ENCODE measurements around the gene RAB44. TPM values are rescaled to one million over a fixed set of nuclear protein-coding genes. Genes with fewer than 3 reads are reported as not detected.

Gene RAB44
- total RNA-seq, 1 experiment from 2014 or later, result not detected

DNA sequence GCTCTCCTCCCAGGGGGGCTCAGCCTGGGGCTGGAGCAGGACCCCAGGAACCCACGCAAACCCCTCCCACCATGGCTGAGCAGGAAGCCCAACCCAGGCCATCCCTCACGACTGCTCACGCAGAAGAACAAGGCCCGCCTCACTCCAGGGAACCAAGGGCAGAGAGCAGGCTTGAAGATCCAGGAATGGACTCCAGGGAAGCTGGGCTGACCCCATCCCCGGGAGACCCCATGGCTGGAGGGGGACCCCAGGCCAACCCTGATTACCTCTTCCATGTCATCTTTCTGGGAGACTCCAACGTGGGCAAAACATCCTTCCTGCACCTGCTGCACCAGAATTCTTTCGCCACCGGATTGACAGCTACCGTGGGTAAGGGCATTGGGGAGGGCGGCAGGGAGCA, 24.7 kb downstream of the RAB44 start:
- H2AK5ac ChIP-seq (ENCODE audit: insufficient read length, low read length), result no peak overlapping the region
- Mint-ChIP-seq H3K36me3 (ENCODE audit: insufficient read depth in 1 of 3, low read depth in 3 of 3) (no peaks in the 10 kb centered on the region; a peak in 1 of 7 replicates), H3K4me3 (no peak overlapping the region), H3K4me1 (peaks cover 2% of the 10 kb centered on the region in 2 experiments; a peak in 1 of 4 replicates), H3K27ac (0 out of 7 replicates have a peak overlapping the region, but pooled peaks of 1 of the 3 experiments have one; percentile 40), H3K9me3 (no peaks in the 10 kb centered on the region), H3K27me3 (ENCODE audit: low read depth) (peaks cover under 1% of the 10 kb centered on the region)
- H2BK15ac ChIP-seq (ENCODE audit: low read depth, low read length), result no peak overlapping the region; the same call in 1 of the 2 replicates
- H4K5ac ChIP-seq (ENCODE audit: insufficient read length, low read depth, low read length), result no peak overlapping the region
- H2BK12ac ChIP-seq (ENCODE audit: insufficient read length, low read depth, low read length), result no peak overlapping the region
- no peaks in the 10 kb centered on the region for H3K27me3 ChIP-seq (ENCODE audit: insufficient read depth, low read length)
- no peak overlapping the region for H2BK5ac ChIP-seq (ENCODE audit: insufficient read length, low read length)
- TF ChIP-seq, protein P1, sequence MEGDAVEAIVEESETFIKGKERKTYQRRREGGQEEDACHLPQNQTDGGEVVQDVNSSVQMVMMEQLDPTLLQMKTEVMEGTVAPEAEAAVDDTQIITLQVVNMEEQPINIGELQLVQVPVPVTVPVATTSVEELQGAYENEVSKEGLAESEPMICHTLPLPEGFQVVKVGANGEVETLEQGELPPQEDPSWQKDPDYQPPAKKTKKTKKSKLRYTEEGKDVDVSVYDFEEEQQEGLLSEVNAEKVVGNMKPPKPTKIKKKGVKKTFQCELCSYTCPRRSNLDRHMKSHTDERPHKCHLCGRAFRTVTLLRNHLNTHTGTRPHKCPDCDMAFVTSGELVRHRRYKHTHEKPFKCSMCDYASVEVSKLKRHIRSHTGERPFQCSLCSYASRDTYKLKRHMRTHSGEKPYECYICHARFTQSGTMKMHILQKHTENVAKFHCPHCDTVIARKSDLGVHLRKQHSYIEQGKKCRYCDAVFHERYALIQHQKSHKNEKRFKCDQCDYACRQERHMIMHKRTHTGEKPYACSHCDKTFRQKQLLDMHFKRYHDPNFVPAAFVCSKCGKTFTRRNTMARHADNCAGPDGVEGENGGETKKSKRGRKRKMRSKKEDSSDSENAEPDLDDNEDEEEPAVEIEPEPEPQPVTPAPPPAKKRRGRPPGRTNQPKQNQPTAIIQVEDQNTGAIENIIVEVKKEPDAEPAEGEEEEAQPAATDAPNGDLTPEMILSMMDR (conservative IDR thresholded peaks at IDR 0.05), result no peak
- H3K4me1 ChIP-seq (ENCODE audit: insufficient read depth, low read length), result no peaks in the 10 kb centered on the region
- no peak overlapping the region for H2AFZ ChIP-seq (ENCODE audit: low read length)
- H3K18ac ChIP-seq (ENCODE audit: insufficient read length, low read depth, low read length), result no peak overlapping the region
- no peaks in the 10 kb centered on the region for H4K20me1 ChIP-seq (ENCODE audit: control insufficient read depth, insufficient read depth, insufficient read length)
- H4K8ac ChIP-seq (replicated peaks; ENCODE audit: insufficient read length, low read depth, low read length), result no peak overlapping the region
- no peak overlapping the region for H3K4me2 ChIP-seq (ENCODE audit: insufficient read depth, insufficient read length, low read length)
- H4K91ac ChIP-seq (ENCODE audit: insufficient read length, low read depth, low read length), result no peak overlapping the region
- DNase-seq, result no peak
- no CpG with 5 or more reads among the region's 10 CpGs for WGBS (ENCODE audit: extremely low coverage, insufficient read length, low lambda C conversion rate)
- no peak overlapping the region for H3K27ac ChIP-seq (ENCODE audit: insufficient read length, low read depth, low read length)
- H3K9ac ChIP-seq (ENCODE audit: extremely low read depth, insufficient read length, low read length), result no peak overlapping the region
- no peaks in the 10 kb centered on the region for H3K23me2 ChIP-seq (ENCODE audit: insufficient read length, low read depth, low read length, poor library complexity, severe bottlenecking)
- H3K23ac ChIP-seq (ENCODE audit: insufficient read length, low read depth, low read length), result no peak overlapping the region
- H3K4ac ChIP-seq (ENCODE audit: low read depth, low read length), result no peak overlapping the region
- H3K14ac ChIP-seq (ENCODE audit: insufficient read depth, low read length), result no peak overlapping the region; the same call in 1 of the 2 replicates
- no peak overlapping the region for H3K56ac ChIP-seq (ENCODE audit: insufficient read length, low read depth, low read length)
- H3T11ph ChIP-seq (ENCODE audit: low read length), result no peak overlapping the region
- H3K79me2 ChIP-seq (ENCODE audit: insufficient read depth, low read length), result no peaks in the 10 kb centered on the region
- no peaks in the 10 kb centered on the region for H3K79me1 ChIP-seq (ENCODE audit: insufficient read depth, low read depth, low read length, poor library complexity, severe bottlenecking)
- no peak overlapping the region for H2BK20ac ChIP-seq (ENCODE audit: low read depth, low read length, poor library complexity, severe bottlenecking)
- H2BK120ac ChIP-seq (ENCODE audit: low read depth, low read length, poor library complexity, severe bottlenecking), result no peak overlapping the region
- no peaks in the 10 kb centered on the region for H3K9me3 ChIP-seq (ENCODE audit: control insufficient read depth, low read depth, low read length)
